GM18508 (cell line): Measurements from ENCODE around the gene ROPN1.
"Not testable (repeated sequence)": the region's sequence is repeated elsewhere in the genome, so short reads cannot be mapped to it uniquely, and the experiment has no call there.

ENCODE experiments used
- ATAC-seq: cut with Tn5 transposase; IDR thresholded peaks from one replicate; pipeline ENCODE4 v1.9.1; 2021; ENCODE audit warnings: moderate number of reproducible peaks; ENCODE audit not compliant: insufficient read depth, unreplicated experiment

ROPN1 gene

GRCh38 chr3:123991730-123992588, at the start of gene ROPN1:
ROPN1 (minus strand) TSS chr3:123992124; CDS start chr3:123980481, 11,643 bp downstream.
- ATAC-seq: not testable (repeated sequence)

GRCh38 chr3:124041553-124041952, 49.6 kb upstream of the ROPN1 start:
- ATAC-seq: no peak

- ATAC-seq: no peak
Measured at GRCh38 chr3:124037326-124037725, 45.4 kb upstream of the ROPN1 start.

- ATAC-seq: not testable (repeated sequence)
Measured at GRCh38 chr3:124036214-124036613, 44.3 kb upstream of the ROPN1 start.

- no peak for ATAC-seq
Measured at GRCh38 chr3:124035463-124036121, 43.7 kb upstream of the ROPN1 start.

- no peak for ATAC-seq
Measured at GRCh38 chr3:124034844-124035152, 42.9 kb upstream of the ROPN1 start.

- ATAC-seq: no peak
Measured at GRCh38 chr3:124034016-124034843, 42.3 kb upstream of the ROPN1 start.

- no peak for ATAC-seq
Measured at GRCh38 chr3:124033360-124034015, 41.6 kb upstream of the ROPN1 start, which contains the start of gene KALRN. KALRN (plus strand) TSS chr3:124033369.

- ATAC-seq: no peak
Measured at GRCh38 chr3:124032881-124033359, 41.0 kb upstream of the ROPN1 start.

- no peak for ATAC-seq
Measured at GRCh38 chr3:124032311-124032880, 40.5 kb upstream of the ROPN1 start.

GRCh38 chr3:124026516-124026915, 34.6 kb upstream of the ROPN1 start:
- ATAC-seq: no peak

- not testable (repeated sequence) for ATAC-seq
Measured at GRCh38 chr3:124023531-124023930, 31.6 kb upstream of the ROPN1 start.

- ATAC-seq: no peak
Measured at GRCh38 chr3:124019291-124019690, 27.4 kb upstream of the ROPN1 start.

GRCh38 chr3:124017502-124017901, 25.6 kb upstream of the ROPN1 start:
- ATAC-seq: not testable (repeated sequence)

GRCh38 chr3:124016483-124016882, 24.6 kb upstream of the ROPN1 start:
- ATAC-seq: not testable (repeated sequence)

GRCh38 chr3:124014366-124014942, 22.5 kb upstream of the ROPN1 start:
- no peak for ATAC-seq

- not testable (repeated sequence) for ATAC-seq
Measured at GRCh38 chr3:124008321-124008720, 16.4 kb upstream of the ROPN1 start.

GRCh38 chr3:124007186-124007585, 15.3 kb upstream of the ROPN1 start:
- no peak for ATAC-seq

- not testable (repeated sequence) for ATAC-seq
Measured at GRCh38 chr3:124002405-124003079, 10.6 kb upstream of the ROPN1 start.
